GM21576 (cell line): Measurements from ENCODE around the gene RTL10.
"Not testable (repeated sequence)": the region's sequence is repeated elsewhere in the genome, so short reads cannot be mapped to it uniquely, and the experiment has no call there.

Experiments
- ATAC-seq: cut with Tn5 transposase; IDR thresholded peaks from one replicate; pipeline ENCODE4 v1.9.1; 2021; ENCODE audit warnings: mild to moderate bottlenecking, moderate library complexity; ENCODE audit not compliant: unreplicated experiment

RTL10 gene

GRCh38 chr22:19890502-19891316, 36.0 kb upstream of the RTL10 start:
- no peak for ATAC-seq

- no peak for ATAC-seq
These were observed 35.3 kb upstream of the RTL10 start for GRCh38 chr22:19889951-19890350.

- ATAC-seq, result no peak
These were observed 33.6 kb upstream of the RTL10 start for GRCh38 chr22:19888131-19888746.

GRCh38 chr22:19887256-19887985, 32.7 kb upstream of the RTL10 start:
- no peak for ATAC-seq

- no peak for ATAC-seq
These were observed 32.1 kb upstream of the RTL10 start for GRCh38 chr22:19886605-19887255.

DNA sequence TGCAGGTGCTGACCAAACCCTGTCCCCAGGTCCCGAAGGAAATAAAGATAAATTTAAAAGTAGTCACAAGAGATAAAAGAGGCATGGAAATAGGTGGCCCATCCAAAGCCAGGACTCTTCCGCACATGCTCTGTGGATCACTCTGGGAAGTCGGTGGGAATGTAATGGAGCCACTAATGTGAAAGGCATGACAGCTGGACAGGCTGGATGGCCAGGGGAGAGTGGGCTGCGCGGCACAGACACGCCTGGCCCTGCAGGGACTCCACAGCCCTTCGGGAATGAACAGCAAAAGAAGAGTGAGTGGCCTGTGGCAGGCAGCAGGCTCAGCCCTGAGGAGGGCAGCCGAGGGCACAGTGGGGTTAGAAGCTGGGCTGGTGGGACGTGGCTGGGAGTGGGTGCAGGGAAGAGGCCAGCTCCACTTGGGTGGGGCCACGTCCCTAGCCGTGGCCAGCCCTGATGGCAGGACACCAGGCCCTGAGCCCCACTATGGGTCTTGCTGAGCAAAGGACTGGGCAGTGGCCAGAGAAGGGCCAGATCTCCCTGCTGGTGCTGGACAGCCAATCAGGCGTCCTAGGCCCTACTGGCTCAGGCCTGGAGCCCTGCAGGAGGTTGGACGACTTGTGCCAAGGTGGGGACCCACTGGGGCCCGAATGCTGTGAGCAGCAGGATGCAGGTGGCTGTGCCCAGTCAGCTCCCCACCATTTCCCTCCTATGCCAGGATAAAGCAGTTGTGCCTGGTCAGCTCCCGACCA, 31.3 kb upstream of the RTL10 start:
- ATAC-seq, result no peak

DNA sequence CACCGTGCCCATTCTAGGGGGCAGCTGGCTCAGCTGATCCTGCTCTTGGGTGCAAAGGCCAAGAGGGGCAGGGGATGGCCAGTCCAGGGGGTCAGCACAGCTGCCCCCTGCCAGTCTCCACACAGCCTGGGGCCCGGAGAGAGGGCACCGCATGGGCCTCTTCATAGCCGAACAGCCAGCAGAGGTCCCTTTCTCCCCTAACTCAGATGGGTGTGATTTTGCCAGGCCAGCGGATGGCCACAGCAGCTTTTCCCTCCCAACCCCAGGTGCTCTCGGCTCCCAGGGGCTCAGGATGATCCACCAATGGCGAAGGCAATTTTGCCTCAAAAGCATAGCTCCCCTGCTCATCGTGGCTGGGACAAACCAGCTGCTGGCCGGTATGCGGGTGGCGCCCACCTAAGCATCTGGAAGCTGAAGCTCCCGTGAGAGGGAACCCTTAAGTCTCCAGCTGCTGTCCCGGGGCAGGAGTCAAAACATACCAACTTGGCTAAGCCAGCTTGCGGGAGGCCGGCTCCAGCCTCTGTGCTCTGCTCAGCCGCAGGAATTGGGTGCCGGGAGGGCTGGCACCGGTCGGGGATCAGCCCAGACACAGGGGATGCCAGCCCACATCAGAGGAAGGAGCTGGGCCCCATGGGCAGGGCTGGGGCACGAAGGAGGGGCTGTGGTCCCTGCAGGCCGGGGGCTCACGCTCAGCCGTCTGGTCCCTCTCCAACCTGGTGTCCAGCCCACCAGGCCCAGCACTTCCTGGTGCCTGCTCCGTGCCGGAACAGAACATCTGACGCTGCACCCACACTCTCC, 30.5 kb upstream of the RTL10 start:
- no peak for ATAC-seq

DNA sequence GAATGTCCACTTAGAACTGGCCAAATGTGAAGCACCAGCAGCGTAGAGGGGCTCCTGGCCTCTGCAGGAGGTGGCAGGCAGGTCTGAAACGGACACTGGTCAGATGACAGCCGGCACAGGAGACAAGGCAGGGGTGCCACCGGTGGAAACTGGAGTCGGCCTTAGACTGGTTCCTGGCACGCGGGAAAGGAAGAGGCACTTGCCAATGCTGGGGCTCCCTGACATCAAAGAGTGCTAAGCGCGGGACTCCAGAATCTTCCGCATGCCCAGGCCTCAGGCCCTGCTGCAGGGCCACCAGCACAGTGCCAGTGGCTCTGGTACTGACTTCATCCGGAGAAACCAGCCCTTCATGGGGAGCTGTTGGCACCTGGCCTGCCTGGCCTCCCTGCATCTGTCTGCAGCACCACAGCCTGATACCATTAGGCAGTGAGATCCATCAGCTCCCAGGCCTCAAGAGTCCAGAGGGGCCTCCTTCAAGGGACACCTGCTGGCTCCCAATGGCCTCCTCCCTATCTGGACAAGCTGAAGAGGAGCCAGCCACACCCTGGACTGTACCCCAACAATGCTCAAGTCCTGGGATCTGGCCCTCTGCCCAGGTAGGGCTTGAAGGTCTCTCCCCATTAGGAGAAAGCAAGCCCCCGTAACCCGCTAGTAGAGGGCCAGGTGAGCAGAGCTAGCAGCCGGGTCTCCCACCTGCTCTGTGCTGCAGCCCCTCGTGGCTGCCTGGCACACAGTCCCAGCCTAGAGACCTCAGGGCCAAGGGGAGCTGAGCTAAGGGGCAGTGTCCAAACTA, 29.7 kb upstream of the RTL10 start:
- ATAC-seq, result no peak

GRCh38 chr22:19883446-19883845, 28.8 kb upstream of the RTL10 start:
- not testable (repeated sequence) for ATAC-seq

DNA sequence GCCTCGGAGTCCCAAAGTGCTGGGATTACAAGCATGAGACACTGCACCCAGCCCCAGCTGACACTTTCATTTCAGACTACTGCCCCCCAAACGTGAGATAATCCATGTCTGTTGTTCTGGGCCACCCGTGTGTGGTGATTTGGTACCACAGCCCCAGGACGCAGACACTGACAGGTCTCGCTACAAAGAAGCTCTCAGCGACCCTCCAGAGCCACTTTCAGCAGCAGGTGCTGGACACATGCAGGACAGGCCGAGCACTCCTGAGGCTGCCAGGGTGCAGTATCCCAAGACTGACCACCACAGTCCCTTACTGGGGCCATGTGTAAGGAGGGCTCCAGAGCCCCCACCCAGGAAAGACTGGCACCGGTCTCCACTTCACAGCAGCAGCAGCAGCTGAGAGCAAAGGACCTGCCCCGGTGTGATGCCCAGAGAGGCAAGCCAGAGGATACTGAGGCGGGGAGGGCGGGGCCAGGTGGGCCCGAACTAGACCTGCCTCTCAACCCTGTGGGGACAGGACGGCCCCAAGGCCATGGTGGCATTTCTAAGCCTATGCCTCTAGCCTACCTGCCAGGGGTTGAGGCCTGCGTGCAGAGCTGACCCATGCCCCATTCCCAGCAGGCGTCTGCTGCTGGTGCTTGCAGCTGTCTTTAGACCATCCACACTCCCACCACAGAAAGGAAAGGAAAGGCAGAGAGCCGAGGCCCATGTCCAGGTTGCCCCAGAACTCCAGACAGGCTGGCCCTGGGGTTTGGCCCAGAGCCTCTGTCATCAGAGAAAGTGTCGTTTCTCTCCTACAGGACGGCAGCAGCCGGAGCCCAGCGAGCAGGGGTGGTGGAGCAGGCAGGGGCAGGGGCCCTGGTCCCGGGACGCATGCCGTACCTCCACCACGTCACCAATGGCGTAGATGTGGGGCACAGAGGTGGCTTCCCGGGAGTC, 28.0 kb upstream of the RTL10 start:
- no peak for ATAC-seq

DNA sequence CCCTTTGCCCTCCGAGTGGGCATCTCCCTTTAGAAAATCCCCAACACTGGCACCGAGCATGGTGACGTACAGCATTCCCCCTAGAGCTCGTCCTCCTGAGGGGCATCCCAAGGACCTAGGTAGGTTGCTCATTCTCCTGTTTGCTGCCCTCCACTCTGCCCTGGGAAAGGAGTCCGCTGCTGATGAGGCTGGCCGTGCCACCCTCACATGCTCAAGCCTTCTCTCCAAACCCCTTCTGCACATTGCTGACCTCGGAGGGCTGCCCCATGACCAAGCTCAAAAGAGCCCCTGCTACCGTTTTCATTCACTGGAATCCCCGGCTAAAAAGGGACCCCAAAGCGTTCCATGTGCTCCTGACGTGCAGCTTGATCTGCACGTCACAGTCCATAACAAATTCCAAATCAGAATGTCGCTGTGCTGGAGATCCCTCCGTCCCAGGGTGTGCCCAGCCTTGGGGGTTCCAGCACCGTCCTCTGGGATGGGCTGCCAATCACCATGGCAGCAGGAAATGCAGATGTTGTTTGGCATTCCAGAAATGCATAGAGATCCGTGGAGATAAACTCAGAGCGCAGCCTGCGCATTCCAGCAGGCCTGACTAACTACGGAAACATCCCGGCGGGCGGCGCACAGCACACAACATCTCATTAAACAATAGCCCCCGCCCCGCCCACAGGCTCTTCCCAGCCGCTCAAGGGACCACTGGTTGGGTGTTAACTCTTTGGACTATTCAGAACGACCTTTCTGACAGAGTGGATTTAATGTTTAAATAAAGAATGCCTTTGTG, 26.3 kb upstream of the RTL10 start:
- ATAC-seq, result no peak

DNA sequence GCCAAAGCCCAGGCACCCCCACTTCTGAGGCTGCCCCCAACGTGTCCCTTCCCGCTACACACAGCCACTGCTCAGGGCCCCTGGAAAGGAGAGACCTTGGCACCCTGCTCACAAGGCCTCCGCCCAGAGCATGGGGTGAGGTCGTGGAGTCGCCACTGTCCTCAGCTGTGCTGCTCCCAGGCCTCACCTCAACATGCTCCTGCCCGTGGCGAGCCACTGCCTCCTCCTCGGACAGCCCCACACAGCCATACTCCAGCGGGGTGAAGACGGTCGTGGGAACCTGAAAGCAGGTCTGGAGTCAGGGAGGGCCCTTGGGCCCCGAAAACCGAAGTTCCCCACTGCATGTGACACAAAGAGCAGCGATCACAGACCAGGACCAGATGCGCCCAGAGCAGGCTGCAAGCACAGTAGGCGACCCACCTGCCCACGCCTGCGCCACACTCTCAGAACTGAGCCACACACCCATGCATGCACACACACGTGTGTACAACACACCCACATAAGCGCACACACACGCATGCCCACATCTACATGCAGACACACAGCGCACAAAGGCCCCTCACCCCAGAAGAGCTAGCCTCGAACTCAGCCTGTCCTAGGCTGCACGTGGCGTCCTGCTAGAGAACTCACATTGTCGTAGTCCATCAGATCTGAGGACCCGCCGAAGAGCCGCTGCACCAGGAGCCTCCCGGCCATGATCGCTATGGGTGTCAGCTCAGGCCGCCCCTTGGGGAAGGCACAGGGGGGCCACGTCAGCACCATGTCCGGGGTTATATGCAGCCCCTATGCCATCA, 25.5 kb upstream of the RTL10 start:
- ATAC-seq, result no peak

DNA sequence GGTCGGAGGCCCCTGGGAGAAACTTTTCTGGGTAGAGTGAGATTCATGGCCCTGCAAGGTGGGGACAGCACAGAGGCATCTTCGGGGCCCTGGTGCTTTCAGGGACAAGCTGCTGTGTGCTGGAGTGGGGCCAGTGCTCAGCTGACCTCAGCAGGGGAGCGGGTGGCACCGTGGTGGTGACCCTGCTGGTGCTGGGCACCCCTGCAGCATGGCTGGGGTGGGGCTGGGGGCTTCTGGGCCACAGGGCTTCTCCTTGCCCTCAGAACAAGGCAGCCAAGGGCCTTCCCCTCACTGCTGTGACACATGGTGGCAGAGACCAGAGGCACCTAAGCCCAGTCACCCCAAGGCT, 24.9 kb upstream of the RTL10 start:
- no peak for ATAC-seq

DNA sequence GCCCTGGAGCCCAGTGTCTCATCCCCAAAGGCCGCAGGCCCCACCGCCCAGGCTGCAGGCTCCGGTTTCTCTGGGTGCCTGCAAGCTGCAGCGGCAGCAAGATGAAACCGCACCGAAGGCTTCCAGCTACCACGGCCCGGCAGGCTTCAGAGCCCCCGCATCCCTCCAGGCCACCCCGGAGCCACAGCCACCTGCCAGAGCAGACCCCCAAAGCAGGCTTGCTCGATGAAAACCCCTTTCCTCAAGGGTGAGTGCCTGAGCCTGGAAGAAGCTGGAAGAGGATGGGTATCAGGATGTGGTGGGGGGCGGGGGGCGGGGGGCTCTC, 24.5 kb upstream of the RTL10 start:
- no peak for ATAC-seq

- no peak for ATAC-seq
These were observed 24.0 kb upstream of the RTL10 start for GRCh38 chr22:19878461-19879245.
